Measurements from ENCODE around the gene MPZ.

Gene MPZ

DNA sequence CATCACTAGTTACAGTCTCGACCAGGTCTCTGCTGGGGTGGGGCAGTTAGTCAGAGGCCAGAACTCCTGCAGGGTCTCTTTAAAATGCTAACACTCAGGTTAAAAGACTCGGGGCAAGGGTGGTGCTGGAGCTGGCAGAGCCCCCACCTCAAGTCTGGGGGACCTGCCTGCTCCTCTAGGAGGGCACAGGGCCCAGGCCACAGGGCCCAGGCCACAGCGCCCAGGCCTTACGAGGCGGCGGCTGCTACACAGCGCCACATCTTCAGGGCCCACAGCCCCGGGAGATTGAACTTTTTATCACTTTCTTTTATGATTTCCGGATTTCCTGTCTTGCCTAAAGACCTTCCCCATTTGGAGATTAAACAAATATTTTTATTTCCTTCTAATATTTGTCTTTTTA lies 10.4 kb downstream of the MPZ start:
- H3K9me3 ChIP-seq = no peaks in the 10 kb centered on the region
- TF ChIP-seq Cebpa-rat (IDR thresholded peaks at IDR 0.05) = no peak
- H3K27me3 ChIP-seq = no peaks in the 10 kb centered on the region
- H3K4me1 ChIP-seq = peaks cover 30% of the 10 kb centered on the region
- peak overlapping the region; percentile 47 for H3K4me2 ChIP-seq
- 0 out of 2 replicates have a peak overlapping the region, but pooled peaks have one; percentile 31 for H3K27ac ChIP-seq
- no peaks in the 10 kb centered on the region; the same call in 1 of the 2 replicates for H4K20me1 ChIP-seq
- H3K36me3 ChIP-seq = no peaks in the 10 kb centered on the region
- no peak overlapping the region for H3K4me3 ChIP-seq
- H3K9ac ChIP-seq = no peak overlapping the region

DNA sequence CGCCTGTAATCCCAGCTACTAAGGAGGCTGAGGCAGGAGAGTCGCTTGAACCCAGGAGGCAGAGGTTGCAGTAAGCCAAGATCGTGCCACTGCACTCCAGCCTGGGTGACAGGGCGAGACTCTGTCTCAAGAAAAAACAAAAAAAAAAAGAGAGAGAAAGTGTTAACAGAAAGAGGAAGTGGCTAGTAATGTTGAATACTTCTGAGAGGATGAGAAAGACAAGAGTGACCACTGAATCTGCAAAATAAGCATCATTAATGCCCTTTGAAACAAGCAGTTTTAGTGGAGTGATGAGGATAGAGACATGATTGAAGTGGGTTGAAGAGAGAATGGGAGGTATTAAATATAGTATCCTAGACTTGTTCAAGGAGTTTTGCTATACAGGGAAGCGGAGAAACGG lies 11.7 kb downstream of the MPZ start:
- Histone ChIP-seq H3K27ac (no peak overlapping the region), H3K36me3 (no peaks in the 10 kb centered on the region), H3K9me3 (no peaks in the 10 kb centered on the region), H3K4me3 (no peak overlapping the region), H3K9ac (no peak overlapping the region), H3K4me2 (0 out of 2 replicates have a peak overlapping the region, but pooled peaks have one; percentile 14), H4K20me1 (no peaks in the 10 kb centered on the region; the same call in 1 of the 2 replicates), H3K27me3 (no peaks in the 10 kb centered on the region), H3K4me1 (peaks cover 18% of the 10 kb centered on the region)
- no peak for TF ChIP-seq Cebpa-rat (IDR thresholded peaks at IDR 0.05)

DNA sequence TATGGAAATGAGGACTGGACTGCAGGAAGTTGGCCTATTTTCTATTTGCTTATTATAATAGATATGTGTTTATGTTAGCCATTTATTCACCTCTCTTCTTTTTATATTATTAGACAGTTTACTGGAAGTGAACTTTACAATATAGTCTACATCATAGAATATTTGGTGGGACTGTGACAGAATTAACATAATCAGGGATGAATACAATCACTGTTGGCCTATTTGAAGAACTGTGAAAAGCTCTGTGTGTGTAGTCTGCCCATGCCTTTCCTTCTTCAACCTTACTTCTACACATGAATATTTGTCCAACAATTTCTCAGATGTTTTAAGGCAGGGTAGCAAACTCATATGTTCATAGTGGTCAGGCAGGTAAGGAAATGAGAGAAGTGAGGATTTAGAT lies 12.4 kb downstream of the MPZ start:
- Histone ChIP-seq H3K4me1 (peaks cover 15% of the 10 kb centered on the region), H3K27ac (no peak overlapping the region), H3K27me3 (no peaks in the 10 kb centered on the region), H3K4me3 (no peak overlapping the region), H3K4me2 (no peak overlapping the region), H3K9ac (no peak overlapping the region), H3K9me3 (no peaks in the 10 kb centered on the region), H4K20me1 (no peaks in the 10 kb centered on the region), H3K36me3 (no peaks in the 10 kb centered on the region)
- TF ChIP-seq Cebpa-rat (IDR thresholded peaks at IDR 0.05) = no peak

DNA sequence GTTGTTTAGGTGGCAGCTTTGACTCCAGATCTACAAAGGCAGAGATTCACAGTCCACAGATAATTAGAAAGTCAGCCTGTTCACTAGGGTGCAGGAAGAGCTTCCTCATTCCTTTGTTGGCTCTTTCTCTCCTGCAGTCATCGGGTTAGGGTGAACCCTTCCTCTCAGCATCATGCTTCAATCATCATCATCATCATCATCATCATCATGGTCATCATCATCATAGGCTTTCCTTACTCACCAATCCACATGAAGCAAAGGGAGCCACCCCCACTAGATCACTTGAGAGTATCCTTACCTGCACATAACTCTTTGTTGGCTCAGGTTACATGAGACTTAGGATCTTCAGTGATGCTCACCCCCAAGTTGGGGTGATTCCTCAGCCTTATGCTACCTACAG lies 19.0 kb downstream of the MPZ start:
- H3K4me1 ChIP-seq = no peaks in the 10 kb centered on the region
- no peaks in the 10 kb centered on the region for H3K9me3 ChIP-seq
- no peak for TF ChIP-seq Cebpa-rat (IDR thresholded peaks at IDR 0.05)
- no peaks in the 10 kb centered on the region for H3K27me3 ChIP-seq
- no peaks in the 10 kb centered on the region for H4K20me1 ChIP-seq
- no peaks in the 10 kb centered on the region; the same call in 1 of the 2 replicates for H3K36me3 ChIP-seq
- H3K4me3 ChIP-seq = no peak overlapping the region
- no peak overlapping the region for H3K4me2 ChIP-seq
- H3K27ac ChIP-seq = no peak overlapping the region
- H3K9ac ChIP-seq = no peak overlapping the region

DNA sequence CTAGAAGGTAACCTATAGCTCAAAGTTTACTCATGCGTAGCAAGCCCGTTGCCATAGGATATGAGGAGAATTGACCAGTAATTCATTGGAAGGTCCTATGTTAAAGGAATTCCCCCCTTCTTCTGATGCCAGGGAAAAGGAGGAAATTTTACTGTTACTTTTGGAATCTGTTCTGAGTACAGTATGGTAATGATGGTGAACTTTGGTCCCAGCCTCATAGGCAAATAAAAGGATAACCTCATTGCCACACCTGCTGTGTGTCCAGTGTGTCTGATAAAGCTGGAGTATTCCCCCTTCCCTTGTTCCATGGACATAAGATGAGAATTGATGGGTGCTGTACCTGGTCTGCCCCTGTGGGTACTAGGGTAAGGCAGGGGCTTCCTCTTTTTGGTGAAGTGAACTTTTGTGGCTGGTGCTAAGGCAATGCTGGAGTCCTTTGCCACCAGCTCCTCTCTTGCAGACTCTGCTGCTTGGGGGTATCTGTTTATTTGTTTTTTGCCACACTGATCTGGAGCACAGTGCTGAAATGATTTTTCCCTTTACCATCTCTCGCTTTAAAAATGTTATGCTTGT lies 22.2 kb downstream of the MPZ start:
- Histone ChIP-seq H3K4me1 (no peaks in the 10 kb centered on the region), H3K9ac (no peak overlapping the region), H3K27ac (no peak overlapping the region), H3K9me3 (no peaks in the 10 kb centered on the region), H4K20me1 (no peaks in the 10 kb centered on the region), H3K36me3 (no peaks in the 10 kb centered on the region; the same call in 1 of the 2 replicates), H3K27me3 (no peaks in the 10 kb centered on the region), H3K4me2 (no peak overlapping the region), H3K4me3 (no peak overlapping the region)
- no peak for TF ChIP-seq Cebpa-rat (IDR thresholded peaks at IDR 0.05)

DNA sequence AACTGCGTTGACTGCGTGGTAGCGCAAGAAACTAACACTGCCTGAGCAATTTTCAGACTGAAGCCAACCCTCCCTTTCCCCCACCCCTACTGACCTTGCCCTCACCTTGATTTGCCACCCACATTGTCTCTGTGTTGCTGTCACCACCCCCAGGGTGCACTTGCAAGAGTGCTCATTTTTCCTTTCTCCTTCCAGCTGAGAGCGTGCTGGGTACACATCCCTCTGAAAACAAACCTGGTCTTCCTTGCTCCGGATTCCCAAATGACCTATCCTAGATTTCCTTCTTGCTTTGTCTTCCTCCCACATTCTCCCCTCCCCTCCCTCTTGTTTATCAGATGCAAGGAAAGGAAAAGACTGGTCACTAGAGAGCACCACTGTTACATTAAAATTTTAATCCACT lies 24.2 kb downstream of the MPZ start:
- H3K36me3 ChIP-seq = no peaks in the 10 kb centered on the region; the same call in 1 of the 2 replicates
- H4K20me1 ChIP-seq = no peaks in the 10 kb centered on the region
- no peaks in the 10 kb centered on the region for H3K27me3 ChIP-seq
- H3K4me3 ChIP-seq = no peak overlapping the region
- no peak overlapping the region for H3K4me2 ChIP-seq
- no peaks in the 10 kb centered on the region for H3K9me3 ChIP-seq
- no peak for TF ChIP-seq Cebpa-rat (IDR thresholded peaks at IDR 0.05)
- no peak overlapping the region for H3K27ac ChIP-seq
- H3K9ac ChIP-seq = no peak overlapping the region
- no peaks in the 10 kb centered on the region for H3K4me1 ChIP-seq

DNA sequence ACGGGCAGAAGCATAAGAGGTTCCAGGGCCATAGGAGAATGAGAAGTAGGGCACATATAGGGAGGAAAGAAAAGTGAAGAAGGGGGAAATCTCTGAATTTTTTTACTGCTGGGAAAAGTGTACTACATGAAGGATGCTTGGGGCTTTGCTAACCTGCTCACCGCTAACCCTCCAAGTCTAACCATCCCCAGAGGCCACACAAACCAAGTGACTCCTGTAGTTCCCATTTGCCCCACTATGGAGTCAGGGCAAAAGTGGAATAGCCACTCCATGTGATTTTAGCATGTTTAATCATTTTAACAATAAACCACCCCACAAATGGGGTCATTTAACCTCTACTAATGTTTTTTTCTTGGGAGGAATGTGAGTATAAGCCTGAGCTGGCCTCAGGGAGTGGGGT lies 24.7 kb downstream of the MPZ start:
- no peak overlapping the region for H3K4me3 ChIP-seq
- no peaks in the 10 kb centered on the region for H3K36me3 ChIP-seq
- H3K9me3 ChIP-seq = no peaks in the 10 kb centered on the region
- no peaks in the 10 kb centered on the region for H4K20me1 ChIP-seq
- H3K27me3 ChIP-seq = no peaks in the 10 kb centered on the region
- H3K27ac ChIP-seq = no peak overlapping the region
- no peak for TF ChIP-seq Cebpa-rat (IDR thresholded peaks at IDR 0.05)
- H3K9ac ChIP-seq = no peak overlapping the region
- no peak overlapping the region for H3K4me2 ChIP-seq
- H3K4me1 ChIP-seq = no peaks in the 10 kb centered on the region

DNA sequence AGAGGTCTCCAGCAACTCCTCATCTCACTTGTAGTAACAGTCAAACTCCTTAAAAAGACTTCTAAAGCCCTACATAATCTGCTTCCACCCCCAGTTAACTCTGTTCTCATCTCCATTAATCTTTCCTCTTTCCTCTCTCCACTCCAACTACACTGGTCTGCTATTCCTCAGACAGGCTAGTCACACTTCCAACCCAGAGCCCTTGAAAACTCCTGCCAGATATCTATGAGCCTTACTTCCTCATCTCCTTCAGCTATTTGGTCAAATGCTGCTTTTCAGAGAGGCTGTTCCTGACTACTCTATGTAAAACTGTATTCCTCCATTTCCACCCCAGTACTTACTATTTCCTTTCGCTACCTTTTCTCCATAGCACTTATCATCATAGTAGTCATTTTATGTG lies 26.8 kb downstream of the MPZ start:
- Histone ChIP-seq H3K4me1 (no peaks in the 10 kb centered on the region), H3K27me3 (no peaks in the 10 kb centered on the region), H3K9ac (no peak overlapping the region), H3K9me3 (no peaks in the 10 kb centered on the region), H4K20me1 (no peaks in the 10 kb centered on the region), H3K4me3 (no peak overlapping the region), H3K36me3 (no peaks in the 10 kb centered on the region), H3K4me2 (no peak overlapping the region), H3K27ac (no peak overlapping the region)
- TF ChIP-seq Cebpa-rat (IDR thresholded peaks at IDR 0.05) = no peak

DNA sequence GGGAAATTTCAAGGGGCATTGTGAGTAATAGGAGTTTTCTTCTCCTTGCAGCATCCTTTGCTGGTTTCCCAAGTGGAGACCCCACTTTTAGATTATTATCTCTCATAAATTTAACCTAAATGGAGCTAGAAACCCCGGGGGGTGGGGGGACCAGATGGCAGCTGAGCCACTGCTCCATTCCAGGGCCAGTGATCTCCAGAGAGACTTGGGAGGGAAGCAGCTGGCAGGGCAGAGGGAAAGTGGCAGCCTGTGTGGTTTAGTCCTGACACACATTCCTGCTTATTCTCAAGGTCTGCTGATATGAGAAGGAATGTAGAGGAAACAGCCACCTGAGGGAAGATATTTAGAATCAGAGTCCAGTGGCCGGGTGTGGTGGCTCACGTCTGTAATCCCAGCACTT lies 34.9 kb downstream of the MPZ start:
- H3K27me3 ChIP-seq = no peaks in the 10 kb centered on the region
- H3K27ac ChIP-seq = no peak overlapping the region
- H3K36me3 ChIP-seq = no peaks in the 10 kb centered on the region
- H3K4me3 ChIP-seq = no peak overlapping the region
- H3K4me2 ChIP-seq = no peak overlapping the region
- no peak for TF ChIP-seq Cebpa-rat (IDR thresholded peaks at IDR 0.05)
- H3K9me3 ChIP-seq = no peaks in the 10 kb centered on the region
- no peaks in the 10 kb centered on the region for H3K4me1 ChIP-seq
- H4K20me1 ChIP-seq = no peaks in the 10 kb centered on the region
- H3K9ac ChIP-seq = no peak overlapping the region

DNA sequence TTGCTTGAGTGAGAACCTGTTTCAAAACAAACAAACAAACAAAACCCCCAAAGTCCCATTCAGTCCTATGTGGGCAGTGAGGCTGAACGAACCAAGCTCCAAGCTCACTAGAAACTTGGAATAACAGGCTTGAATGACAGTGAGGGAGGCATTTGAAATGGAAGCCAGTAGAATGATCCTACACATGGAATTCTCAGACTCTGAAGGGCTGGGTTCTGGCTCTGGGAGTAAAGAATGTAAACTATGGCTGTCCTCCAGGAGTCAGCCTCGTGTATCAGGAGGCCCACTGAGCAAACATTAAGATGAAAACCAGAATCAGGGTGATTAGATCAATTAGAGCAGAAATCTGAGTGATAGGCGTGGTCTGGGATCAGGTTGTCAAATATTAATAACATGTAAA lies 36.4 kb downstream of the MPZ start:
- no peaks in the 10 kb centered on the region for H3K9me3 ChIP-seq
- H3K4me1 ChIP-seq = no peaks in the 10 kb centered on the region
- no peak for TF ChIP-seq Cebpa-rat (IDR thresholded peaks at IDR 0.05)
- no peaks in the 10 kb centered on the region for H4K20me1 ChIP-seq
- H3K27ac ChIP-seq = no peak overlapping the region
- no peaks in the 10 kb centered on the region for H3K27me3 ChIP-seq
- no peak overlapping the region for H3K4me2 ChIP-seq
- H3K4me3 ChIP-seq = no peak overlapping the region
- H3K9ac ChIP-seq = no peak overlapping the region
- no peaks in the 10 kb centered on the region for H3K36me3 ChIP-seq

DNA sequence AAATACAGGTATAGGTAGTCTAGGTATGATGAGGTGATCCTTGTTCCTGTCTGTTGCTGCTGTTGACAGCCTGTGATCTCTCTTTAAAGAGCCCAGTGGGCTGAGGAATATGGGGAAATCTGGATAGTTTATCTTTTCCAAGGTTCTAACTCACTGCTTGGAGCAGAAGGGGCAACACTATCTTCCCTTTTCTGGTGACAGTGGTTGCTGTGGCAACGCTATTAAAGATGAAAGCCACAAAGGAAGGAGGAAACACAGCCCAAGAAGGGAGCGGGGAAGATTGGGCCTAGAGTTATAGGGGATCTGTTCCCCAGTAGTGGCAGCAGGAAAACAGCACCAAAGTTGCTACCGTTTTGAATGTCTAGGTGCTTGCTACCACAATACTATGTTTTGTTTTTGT lies 42.4 kb downstream of the MPZ start:
- no peak overlapping the region for H3K27ac ChIP-seq
- peaks cover 24% of the 10 kb centered on the region for H3K4me1 ChIP-seq
- H3K9me3 ChIP-seq = no peaks in the 10 kb centered on the region
- TF ChIP-seq Cebpa-rat (IDR thresholded peaks at IDR 0.05) = no peak
- no peak overlapping the region for H3K9ac ChIP-seq
- H3K27me3 ChIP-seq = no peaks in the 10 kb centered on the region; the same call in 1 of the 2 replicates
- H3K36me3 ChIP-seq = no peaks in the 10 kb centered on the region
- no peaks in the 10 kb centered on the region for H4K20me1 ChIP-seq
- H3K4me3 ChIP-seq = no peak overlapping the region
- H3K4me2 ChIP-seq = peak overlapping the region; percentile 52
